HEK293T (cell line): Measurements from ENCODE around the gene IL17C.

ENCODE experiments used
- ARNT ChIP-seq: fragments of 450-650 bp; IDR thresholded peaks from 2 replicates; pipeline ENCODE4 v1.6.1; 2017; ENCODE audit warnings: mild to moderate bottlenecking
- ELF4 ChIP-seq: fragments of 450-650 bp; IDR thresholded peaks from 2 replicates; pipeline ENCODE4 v1.6.1; 2017; ENCODE audit warnings: antibody characterized with exemption
- FOXA1 ChIP-seq: fragments of 450-650 bp; IDR thresholded peaks from 2 replicates; pipeline ENCODE4 v1.6.1; 2016; ENCODE audit warnings: mild to moderate bottlenecking
- FOXM1 ChIP-seq: fragments of 450-650 bp; IDR thresholded peaks from 2 replicates; pipeline ENCODE4 v1.6.1; 2017; ENCODE audit warnings: mild to moderate bottlenecking, borderline replicate concordance
- HDGF ChIP-seq: fragments of 450-650 bp; IDR thresholded peaks from 2 replicates; pipeline ENCODE4 v1.6.1; 2017; ENCODE audit warnings: antibody characterized with exemption, borderline replicate concordance
- SP1 ChIP-seq: fragments of 450-650 bp; IDR thresholded peaks from 2 replicates; pipeline ENCODE4 v1.6.1; 2017
- SUZ12 ChIP-seq: fragments of 450-650 bp; IDR thresholded peaks from 2 replicates; pipeline ENCODE4 v1.6.1; 2016; ENCODE audit warnings: mild to moderate bottlenecking
- TARDBP ChIP-seq: fragments of 450-650 bp; IDR thresholded peaks from 2 replicates; pipeline ENCODE4 v1.6.1; 2016

- TF ChIP-seq FOXA1 (no peak), HDGF (no peak), SP1 (no peak), FOXM1 (no peak), TARDBP (no peak), ELF4 (no peak), SUZ12 (no peak), ARNT (no peak)
Observed at GRCh38 chr16:88677721-88678120, 39.3 kb downstream of the IL17C start.
